Erythroblast (primary cell): Measurements from ENCODE around the gene AUTS2.

Experiments
- GATA1 ChIP-seq: IDR thresholded peaks from 2 replicates; pipeline ENCODE4 v1.6.1; 2011; ENCODE audit warnings: low read depth, mild to moderate bottlenecking, control low read depth, low read length, moderate library complexity
- POLR2A ChIP-seq: IDR thresholded peaks from 2 replicates; pipeline ENCODE4 v1.6.1; 2011; ENCODE audit warnings: mild to moderate bottlenecking, low read length

GRCh38 chr7:69832356-69832755 is 234.1 kb downstream of the AUTS2 start:
- TF ChIP-seq POLR2A = no peak
- TF ChIP-seq GATA1 = no peak
